HG03460 (cell line): ENCODE results near the gene ZC3H18.
A peak's percentile ranks its signal among the peaks of the same experiment; 100 is the strongest.

Source experiments
- ATAC-seq: cut with Tn5 transposase; IDR thresholded peaks from one replicate; pipeline ENCODE4 v1.9.1; 2021; ENCODE audit not compliant: unreplicated experiment

Gene ZC3H18

GRCh38 chr16:88578446-88579313 lies 8.5 kb downstream of the ZC3H18 start:
- ATAC-seq: no peak

GRCh38 chr16:88580371-88580770 lies 10.2 kb downstream of the ZC3H18 start:
- ATAC-seq: no peak

DNA sequence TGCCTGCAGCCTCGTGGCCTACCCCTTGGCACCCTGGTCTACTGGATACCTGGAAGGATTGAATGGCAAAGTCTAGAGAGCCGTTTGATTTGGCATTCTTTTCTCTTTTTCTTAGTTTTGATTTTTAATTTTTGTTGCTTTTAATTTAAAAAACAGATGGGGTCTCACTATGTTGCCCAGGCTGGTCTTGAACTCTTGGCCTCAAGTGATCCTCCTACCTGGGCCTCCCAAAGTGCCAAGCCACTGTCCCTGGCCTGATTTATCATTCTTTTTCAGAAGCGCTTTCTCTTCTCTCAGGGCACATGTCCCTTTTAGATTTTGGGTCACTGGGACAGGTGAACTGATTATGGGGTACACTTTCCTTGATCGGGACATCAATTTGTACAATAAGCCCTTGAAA lies 10.8 kb downstream of the ZC3H18 start:
- ATAC-seq: no peak

DNA sequence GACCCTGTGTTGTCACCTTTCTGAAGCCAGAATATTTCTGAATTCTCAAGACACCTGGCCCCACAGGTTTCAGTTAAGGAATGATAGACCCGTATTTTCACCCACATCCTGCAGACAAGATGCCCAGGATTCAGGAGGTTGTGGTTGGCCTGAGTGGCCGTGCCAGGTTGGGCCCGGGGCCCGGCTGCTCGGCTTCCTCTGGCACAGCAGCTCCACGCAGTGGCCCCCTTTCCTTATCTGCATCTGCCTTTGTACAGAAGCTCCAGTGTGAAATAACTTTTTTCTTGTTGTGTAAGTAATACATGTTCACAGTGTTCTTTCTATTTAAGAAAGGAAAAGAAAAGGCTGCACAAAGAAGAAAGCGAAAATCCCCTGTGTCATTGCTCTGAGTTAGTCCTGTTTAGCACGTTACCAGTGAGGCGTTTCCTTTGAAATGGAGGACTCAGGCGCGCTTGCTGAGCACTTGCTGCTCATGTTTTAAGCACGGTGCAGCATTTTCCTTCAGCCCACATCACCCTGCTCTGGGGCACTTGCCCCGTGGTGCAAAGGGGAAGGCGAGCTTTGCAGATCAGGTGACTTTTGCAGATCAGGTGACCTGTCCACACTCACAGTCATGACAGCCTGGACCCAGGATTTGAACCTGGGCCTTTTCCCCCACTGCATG lies 12.8 kb downstream of the ZC3H18 start:
- ATAC-seq: no peak

- no peak for ATAC-seq
These were observed 14.5 kb downstream of the ZC3H18 start for GRCh38 chr16:88584676-88585075.

DNA sequence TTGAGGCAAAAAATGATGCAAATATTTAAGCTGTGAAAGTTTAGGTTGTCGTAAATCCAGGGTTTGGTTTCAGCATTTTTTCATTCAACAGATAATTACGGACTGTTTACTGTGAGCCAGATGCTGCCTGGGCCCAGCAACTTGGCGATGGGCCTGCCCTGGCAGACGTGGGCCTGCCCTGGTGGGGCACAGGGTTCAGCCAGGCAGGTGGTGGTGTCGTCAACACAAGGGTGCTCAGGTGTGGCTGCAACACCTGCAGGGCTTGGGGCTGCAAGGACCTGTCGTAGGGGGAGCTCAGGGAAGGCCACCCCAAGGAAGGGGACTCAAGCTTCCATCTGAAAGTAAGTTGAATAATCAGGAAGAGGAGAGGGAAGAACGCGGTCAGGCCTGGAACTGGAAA lies 15.1 kb downstream of the ZC3H18 start:
- ATAC-seq: no peak

DNA sequence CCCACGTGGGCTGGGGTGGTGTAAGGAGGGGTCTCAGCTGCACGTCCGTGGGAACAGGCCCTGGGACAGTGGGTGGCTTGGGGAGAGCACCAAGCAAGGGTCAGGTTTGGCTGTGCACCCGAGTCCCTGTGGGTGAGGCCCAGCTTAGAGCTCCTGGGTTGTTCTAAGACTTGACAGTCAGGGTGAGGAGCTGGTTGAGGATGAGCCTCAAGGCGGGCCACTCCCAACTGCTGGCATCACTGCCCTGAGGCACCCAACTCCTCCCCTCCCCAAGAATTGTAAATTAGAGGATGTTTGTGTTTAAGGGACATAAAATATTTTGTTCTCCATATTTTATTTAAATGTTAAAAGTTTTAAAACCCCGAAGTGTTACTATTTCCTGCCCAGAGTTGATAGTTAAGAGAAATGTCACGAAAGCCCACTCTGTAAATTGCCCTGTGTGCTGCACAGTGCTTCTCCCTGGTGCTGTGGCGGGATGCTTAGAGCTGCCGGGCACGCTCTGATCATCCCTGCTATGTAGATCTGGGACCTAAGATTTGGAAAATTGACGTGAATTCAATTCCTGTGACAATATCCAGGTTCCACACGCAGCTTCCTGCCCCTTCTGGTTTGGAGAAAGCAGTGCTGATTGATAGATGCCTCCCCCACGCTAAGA lies 15.9 kb downstream of the ZC3H18 start:
- no peak for ATAC-seq

GRCh38 chr16:88588148-88588547 lies 17.9 kb downstream of the ZC3H18 start:
- no peak for ATAC-seq

GRCh38 chr16:88588754-88589153 lies 18.6 kb downstream of the ZC3H18 start:
- ATAC-seq: no peak

DNA sequence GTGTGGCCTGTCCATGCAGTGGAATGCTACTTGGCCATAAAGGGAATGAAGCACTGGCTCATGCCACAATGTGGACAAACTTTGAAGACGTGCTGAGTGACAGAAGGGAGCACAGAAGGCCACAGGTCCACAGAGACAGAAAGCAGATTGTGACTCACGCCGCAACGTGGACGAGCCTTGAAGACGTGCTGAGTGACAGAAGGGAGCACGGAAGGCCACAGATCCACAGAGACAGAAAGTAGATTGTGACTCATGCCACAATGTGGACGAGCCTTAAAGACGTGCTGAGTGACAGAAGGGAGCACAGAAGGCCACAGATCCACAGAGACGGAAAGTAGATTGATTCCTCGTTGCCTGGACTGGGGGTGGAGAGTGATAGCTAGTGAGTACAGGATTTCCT lies 19.2 kb downstream of the ZC3H18 start:
- no peak for ATAC-seq

DNA sequence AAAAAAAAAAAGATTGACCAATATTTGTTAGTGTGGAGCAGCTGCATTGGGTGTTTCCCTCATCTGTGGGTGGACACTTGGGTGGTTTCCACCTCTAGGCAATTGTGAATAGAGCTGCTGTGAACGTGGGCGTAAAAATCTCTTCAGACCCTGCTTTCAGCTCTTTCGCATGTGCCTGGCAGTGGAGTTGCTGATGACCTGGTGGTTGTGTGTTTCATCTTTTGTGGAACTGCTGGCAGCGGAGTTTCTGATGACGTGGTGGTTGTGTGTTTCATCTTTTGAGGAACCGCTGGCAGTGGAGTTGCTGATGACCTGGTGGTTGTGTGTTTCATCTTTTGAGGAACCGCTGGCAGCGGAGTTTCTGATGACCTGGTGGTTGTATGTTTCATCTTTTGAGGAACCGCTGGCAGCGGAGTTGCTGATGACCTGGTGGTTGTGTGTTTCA lies 21.4 kb downstream of the ZC3H18 start:
- peak; percentile 70 for ATAC-seq

DNA sequence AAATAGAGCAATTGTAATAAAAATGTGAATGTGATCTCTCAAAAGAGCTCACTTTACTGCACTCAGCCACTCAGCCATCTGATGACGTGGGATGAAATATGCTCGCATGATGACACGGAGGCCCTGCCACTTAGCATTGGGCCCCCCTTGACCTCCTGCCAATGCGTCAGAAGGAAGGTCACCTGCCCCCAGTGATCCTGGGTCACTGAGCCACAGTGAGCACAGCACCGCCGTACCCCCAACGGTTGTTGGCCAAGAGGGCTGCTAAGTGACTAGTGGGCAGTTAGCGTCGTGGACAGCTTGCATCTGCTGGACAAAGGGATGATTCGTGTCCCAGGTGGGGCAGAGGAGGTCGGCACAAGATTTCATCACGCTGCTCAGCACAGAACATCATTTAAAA lies 22.9 kb downstream of the ZC3H18 start:
- ATAC-seq: no peak

- no peak for ATAC-seq
These were observed 23.3 kb downstream of the ZC3H18 start for GRCh38 chr16:88593489-88593888.

DNA sequence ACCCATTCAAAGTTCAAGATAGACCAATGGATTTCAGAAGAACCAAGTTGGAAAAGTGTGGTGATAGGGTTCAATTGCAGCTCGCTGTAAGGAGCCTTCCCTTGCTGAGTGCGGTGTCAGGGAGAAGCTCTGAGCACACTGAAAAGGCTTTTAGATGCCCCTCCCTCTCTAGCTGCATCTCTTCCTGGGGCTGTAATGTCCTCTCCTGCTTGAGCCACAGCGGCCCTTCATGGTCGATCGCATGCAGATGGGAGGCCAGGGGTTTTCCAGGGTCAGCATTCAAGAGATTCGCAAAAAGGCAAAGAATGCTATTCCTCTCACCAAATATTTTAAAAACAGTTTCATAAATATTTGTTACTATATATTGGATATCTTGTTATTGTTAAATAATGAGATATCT lies 23.7 kb downstream of the ZC3H18 start:
- no peak for ATAC-seq

- no peak for ATAC-seq
These were observed 24.9 kb downstream of the ZC3H18 start for GRCh38 chr16:88595101-88595500.

GRCh38 chr16:88595921-88596320 lies 25.7 kb downstream of the ZC3H18 start:
- ATAC-seq: no peak

DNA sequence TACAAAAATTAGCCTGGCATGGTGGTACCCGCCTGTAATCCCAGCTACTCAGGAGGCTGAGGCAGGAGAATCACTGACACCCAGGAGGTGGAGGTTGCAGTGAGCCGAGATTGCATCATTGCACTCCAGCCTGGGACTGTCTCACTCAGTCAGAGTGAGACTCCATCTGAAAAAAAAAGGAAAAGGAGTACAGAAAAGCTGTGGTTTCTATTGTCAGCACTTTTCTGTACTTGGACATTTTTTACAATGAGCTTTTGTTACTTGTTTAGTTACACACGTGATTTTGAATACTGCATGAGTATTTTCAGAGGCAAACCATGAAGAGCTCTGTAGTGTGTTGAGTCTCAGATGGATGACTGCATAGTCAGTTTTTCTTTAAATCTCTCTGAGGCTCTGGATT lies 26.3 kb downstream of the ZC3H18 start:
- ATAC-seq: no peak

- ATAC-seq: no peak
These were observed 27.8 kb downstream of the ZC3H18 start for GRCh38 chr16:88597856-88598491.

- ATAC-seq: no peak
These were observed 29.0 kb downstream of the ZC3H18 start for GRCh38 chr16:88599092-88599733.

DNA sequence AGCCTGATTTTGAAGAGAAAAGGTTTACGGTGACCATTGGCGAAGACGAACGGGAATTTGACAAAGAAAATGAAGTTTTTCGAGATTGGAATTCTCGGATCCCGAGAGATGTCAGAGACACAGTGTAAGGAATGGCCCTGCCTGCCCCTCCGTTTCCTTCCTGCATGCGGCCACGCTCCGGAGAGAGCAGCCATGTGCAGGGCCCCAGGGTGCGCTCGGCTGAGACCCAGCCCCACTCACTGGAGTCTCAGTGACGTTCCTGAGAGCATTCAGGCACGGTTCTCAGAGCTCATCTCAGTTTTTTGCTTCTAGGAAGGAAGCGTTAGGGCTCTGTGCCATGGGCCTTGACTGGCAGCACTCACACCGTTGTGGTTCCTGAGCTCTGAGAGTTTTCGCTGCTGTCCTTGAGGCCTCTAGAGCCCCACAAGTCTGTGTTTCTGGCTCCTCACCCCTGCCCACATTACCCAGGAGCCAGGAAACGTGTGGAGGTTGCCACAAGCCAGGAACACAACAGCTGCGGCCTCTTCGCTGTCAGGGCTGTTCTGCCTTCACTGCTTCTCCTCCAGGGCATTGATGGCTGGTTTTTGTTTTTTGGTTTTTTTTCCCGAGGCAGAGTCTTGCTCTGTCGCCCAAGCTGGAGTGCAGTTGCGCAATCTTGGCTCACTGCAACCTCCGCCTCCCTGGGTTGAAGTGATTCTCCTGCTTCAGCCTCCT lies 29.8 kb downstream of the ZC3H18 start:
- no peak for ATAC-seq
